OCI-M1 (cell line): ENCODE results near the gene DYDC2.

Source experiments
- DNase-seq: peaks from one replicate; lab custom pipeline; 2025; lab: John Stamatoyannopoulos, UW

The DYDC2 gene

DNA sequence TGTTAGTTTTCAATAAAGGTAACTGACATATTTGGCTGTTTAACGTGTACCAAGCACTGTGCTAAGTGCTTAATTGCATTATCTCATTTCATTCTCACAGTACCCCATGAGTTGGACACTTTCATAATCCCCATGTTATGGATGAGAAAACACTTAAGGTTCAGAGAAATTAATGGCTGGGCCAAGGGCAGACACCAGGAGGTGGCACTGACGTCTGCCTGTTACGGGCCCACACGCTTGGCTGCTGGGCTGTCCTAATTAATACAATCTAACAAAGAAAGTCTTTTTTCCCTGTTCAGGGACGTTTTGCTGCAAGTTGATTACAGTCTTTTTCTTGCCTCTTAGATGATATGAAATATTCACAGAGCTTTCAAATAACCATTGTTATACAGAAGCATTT, 16.1 kb downstream of the DYDC2 start:
- DNase-seq = no peak

DNA sequence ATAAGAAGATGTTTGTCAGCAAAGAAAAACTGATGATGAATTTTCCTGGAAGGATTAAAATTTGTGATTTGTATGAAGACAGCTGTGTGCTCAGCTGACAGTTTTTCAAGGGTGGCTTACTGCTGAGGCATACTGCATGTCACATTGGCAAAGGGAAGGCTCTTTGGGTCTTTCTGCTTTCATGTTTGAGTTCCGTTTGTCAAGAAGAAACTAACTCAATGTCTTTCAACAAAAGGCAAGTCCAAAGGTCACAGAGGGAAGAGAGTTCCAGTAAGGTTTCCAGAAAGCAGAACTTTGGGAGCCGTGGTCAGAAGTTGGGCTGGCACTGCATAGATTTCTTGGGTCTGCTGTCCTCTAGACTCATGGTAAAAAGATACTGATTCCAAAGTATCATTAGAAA, 16.9 kb downstream of the DYDC2 start:
- DNase-seq = peak; percentile 41

DNA sequence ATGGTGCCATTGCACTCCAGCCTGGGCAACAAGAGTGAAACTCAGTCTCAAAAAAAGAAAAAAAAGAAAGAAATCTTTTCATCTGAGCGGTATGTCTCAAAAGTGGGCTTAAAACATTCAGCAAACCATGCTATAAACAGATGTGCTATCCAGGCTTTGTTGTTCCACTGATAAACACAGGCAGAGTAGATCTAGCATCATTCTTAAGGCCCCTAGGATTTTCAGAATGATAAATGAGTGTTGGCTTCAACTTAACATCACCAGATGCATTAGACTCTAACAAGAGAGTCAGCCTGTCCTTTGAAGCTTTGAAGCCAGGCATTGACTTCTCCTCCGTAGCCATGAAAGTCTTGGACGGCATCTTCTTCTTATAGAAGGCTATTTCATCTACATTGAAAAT, 23.1 kb downstream of the DYDC2 start:
- DNase-seq = no peak

DNA sequence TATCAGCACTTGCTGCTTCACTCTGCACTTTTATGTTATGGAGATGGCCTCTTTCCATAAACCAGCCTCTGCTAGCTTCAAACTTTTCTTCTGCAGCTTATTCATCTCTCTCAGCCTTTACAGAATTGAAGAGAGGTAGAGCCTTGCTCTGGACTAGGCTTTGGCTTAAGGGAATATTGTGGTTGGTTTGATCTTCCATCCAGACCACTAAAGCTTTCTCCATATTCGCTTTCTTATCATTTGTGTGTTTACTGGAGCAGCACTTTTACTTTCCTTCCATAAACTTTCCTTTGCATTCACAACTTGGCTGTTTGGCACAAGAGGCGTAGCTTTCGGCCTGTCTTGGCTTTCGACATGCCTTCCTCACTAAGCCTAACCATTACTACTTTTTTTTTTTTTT, 23.6 kb downstream of the DYDC2 start:
- no peak for DNase-seq

DNA sequence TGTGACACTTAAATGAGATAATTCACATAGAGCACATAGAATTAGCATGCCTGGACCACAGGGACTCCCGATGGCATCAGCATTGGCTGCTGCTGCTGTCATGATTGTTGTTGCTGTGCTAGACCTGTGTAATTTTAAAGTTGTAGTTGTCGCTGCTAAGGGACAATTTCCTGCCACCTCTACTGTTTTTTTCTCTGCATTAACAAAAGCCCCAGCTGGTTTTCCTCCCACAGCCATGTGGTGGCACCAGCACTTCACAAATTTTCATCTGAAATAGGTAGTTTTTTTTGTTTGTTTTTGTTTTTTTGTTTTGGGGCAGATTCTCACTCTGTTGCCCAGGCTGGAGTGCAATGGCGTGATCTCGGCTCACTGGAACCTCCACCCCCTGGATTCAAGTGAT, 26.4 kb downstream of the DYDC2 start:
- peak; percentile 85 for DNase-seq

DNA sequence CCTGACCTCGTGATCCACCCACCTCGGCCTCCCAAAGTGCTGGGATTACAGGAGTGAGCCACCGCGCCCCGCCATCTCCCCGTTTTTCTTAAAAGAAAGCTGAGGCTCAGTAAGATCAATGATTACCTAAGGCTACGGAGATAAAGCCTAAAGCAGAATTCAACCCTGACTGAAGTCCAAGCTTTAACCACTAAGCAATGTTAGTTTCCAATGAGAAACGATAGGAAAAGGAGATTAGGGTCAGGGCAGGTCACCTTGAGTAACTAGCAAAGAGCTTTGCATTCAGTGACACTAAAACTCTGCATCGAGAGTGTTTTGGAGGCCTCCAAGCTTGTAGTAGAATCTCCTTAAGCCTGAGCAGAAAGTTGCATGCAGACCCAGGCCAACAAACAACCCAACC, 34.2 kb downstream of the DYDC2 start:
- no peak for DNase-seq

DNA sequence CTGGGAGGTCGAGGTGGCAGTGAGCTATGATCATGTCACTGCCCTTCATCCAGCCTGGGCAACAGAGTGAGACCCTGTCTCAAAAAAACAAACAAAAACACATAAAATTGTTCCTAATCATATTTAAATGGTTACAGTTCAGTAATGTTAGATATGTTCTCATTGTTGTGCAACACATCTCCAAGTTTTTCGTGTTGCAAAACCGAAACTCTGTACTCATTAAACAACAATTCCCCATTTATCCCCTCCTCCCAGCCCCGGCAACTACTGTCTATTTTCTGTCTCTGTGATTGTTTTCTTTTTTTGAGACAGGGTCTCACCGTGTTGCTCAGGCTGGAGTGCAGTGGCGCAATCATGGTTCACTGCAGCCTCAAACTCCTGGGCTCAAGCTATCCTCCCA, 35.7 kb downstream of the DYDC2 start:
- DNase-seq = no peak

DNA sequence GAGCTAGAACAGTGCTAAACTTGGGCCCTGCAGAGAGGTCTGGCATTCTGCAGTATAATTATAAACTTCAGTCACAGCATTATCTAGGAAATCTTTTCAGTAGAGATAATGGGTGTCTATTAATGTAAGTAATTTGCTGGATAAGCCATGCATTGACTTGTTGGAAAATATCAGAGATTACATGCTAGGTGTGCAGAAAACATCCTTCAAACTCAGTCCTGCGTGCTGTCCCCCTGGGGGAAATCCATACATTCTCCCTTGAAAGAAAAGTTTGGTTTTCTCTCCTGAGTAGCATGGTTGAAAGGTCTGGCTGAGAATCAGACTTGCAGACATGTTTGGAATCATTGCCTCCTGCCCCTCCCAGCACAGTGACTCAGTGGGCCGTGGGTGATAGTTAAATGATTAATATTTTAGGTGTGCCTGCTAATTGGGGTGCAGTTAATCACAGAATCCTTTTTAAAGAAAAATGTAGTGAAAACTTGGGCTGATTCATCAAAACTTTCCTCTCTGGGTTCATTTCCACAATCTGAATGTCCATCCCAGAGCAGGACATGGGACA, 37.9 kb downstream of the DYDC2 start:
- DNase-seq = no peak

DNA sequence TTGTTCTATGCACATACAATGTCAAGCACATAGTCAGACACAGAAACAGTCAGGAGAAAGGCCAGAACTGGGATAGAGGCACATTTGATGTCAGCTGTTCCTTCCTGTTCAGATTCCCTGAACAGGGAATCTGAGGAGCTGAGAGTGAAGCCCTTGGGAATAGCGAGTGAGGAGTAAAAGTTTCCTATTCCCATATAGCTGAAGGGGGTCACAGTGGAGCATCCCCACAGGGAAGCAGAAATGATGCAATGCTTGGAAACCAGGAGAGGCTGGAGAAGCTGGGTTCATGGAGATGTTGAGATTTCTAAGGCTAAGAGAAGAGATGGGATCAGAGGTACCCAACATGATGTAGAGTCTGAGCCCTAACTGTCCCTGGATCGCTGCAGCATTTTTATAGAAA, 40.4 kb downstream of the DYDC2 start:
- DNase-seq = no peak

DNA sequence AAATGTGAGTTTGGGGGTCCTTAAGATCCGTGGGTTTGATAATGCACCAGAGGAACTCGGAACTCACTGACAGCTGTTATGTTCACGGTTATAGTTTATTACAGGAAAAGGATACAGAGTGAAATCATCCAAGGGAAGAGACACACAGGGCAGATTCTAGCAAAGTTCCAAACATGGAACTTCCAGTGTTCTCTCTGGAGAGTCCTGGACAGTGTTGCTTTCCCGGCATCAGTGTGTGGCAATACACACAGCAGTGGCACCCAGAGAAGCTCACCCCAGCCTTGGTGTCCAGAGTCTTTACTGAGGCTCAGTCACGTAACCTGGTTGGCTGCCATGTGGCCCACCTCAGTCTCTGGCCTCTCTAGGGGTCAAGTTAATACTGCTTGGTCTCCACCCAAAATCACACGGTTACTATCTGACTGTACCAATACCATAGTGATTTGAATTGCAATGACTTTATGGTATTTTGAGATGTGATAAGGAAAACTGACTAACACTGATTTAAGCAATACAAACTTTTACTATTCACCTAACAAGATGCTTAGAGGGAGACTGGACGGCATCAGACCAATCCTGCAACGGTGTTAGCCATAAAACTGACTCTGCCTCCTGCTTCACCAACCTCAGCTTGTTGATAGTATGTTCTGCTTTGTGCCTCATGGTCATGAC, 43.7 kb downstream of the DYDC2 start:
- DNase-seq = no peak

DNA sequence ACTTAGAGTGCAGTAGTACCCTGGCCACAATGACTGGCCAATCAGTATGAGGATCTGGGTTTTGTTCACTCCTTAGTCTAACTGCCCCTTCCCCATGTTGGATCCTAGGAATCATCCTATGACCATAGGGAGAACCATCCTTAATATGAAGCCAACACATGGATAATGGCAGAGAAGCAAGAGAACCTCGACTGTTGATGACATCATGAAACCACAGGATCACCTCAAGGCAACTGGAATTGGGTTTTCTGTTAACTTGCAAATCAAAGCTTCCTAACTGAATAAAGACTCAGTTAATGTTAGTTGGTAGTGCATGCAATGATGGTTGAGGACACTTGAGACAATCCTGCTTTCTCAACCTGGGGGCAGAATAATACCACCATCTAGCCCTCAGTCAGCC, 48.5 kb downstream of the DYDC2 start:
- no peak for DNase-seq

DNA sequence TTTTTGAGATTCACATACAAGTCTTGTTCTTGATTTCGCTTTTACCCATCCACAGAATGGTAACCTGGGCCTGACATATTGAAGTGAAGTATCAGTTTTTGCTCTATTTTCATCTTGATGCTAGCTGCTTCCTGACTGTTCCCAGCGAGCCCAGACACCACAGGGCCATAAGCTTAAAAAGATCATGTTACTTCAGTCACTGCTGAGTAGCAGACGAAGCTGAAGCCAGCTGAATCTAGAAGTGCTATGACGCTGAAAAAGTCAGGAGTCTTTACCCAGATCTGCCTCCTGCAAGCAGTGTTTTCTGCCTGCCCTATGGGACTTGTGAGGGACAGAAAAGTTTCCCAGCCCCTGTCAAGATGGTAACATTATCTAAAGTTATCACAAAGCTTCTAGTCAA, 49.0 kb downstream of the DYDC2 start:
- DNase-seq = no peak

DNA sequence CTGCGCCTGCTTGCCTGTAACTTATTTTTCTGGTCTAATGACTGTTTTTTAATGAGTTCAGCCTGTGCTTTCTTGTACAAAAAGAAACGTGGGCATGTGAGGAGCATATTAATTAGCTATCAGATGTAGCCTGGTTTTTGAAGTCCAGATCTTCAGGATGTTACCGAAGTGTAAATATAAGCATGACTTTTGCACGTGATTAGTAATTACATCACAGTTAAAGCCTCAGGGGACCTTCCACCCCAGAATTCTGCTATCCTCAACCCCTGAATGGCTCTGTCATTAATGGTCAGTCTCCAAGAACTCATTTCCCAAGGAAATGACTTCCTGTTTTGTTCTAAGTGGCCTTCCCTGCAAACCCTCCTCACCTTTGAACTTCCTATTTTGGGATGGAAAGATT, 49.6 kb downstream of the DYDC2 start:
- no peak for DNase-seq

DNA sequence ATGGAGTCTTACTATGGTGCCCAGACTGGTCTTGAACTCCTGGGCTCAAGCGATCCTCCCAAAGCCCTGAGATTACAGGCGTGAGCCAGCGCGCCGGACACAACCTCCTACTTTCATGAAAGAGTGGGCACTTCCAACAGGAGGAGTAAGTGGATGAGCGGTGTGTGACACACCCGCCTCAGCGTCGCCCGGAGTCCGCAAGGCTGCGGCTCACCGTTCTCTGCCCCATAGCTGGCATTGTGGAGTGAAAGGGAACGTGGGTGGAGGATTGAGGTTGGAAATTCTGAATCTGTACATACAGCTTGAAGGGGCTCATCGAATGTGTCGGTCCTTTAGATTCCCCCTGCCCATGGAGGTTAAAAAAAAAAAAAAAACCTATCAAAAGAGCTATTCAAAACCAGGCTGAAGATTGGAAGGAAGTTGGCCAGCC, 51.2 kb downstream of the DYDC2 start:
- no peak for DNase-seq

DNA sequence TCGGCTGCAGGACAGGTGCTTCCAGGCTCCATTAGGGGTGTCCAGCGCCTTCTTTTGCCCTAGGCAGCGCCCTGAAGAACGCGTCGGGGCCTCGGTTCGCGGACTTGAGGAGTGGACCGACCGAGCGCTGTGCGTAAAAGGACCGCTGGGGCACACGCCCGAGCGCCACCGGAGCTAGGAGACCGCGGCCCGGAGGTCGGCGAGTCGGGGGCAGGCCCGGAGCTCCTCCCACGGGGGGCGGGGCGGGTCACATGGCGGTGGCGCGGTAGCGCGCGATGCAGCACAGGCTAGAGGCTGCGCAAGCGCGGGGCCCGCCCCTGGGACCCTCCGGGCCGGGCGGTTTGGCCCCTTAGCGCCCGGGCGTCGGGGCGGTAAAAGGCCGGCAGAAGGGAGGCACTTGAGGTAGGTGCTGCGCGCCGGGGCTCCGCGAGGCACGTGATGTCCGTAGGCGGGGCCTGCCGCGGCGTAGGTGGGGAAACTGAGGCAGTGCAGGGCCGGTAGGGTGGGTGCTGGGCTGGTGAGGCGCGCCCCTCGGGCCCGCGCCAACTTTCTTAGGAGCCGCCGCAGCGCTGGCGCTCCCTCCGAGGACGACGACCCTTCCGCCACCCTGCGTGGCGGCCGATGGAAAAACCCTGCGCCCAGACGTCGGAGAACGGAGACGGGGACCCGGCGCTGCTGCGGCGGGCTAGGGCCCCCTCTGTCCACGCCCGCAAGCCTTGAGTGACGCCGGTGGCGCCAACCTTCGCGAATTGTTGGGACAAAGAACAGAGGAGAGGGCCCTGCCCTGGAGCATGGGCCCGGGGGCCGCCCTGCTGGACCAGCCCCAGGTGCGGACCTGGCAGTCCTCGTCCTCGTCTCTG, 51.9 kb downstream of the DYDC2 start, which contains the start of gene PRXL2A:
PRXL2A (plus strand) TSS at position 310 of the 860 bp plus-strand sequence. CDS start 11,917 bp downstream, outside the sequence.
- peak; percentile 82 for DNase-seq

DNA sequence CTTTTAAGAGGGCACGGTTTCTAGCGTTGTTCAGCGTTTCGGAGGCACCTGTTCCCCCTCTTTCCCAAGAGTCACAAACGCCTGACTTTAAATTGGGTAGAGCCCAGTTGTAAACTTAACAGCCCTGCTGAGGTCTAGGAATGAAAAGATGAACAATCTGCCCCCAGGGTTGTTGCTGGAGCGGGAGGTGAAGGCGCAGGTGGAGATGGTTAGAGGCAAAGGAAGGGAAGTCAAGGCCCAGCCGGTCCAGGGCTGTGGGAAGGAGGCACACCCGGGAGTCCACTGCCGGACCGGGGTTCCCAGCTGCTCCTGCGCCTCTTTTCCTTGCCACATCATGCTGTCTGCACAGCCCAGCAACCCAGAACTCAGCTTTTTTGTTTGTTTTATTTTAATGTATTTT, 52.5 kb downstream of the DYDC2 start:
- no peak for DNase-seq

DNA sequence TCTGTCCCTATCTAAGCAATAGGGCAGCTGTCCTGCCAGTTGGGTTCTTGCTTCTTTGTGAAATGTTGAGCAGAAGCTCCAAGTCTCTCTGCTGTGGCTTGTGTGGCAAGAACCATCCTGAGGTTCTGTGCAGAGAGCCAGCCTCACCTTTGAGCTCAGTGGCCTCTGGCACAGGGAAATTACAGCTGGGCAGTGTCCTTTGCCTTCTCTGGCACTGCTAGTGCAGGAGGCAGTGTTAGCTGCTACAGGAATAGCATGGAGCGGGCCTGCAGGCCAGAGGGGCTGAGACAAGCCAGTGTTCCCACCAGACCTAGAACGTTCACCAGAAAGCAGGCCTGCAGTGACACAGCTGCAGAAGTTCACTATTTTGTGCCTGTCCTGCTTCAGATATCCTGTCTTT, 53.5 kb downstream of the DYDC2 start:
- no peak for DNase-seq

DNA sequence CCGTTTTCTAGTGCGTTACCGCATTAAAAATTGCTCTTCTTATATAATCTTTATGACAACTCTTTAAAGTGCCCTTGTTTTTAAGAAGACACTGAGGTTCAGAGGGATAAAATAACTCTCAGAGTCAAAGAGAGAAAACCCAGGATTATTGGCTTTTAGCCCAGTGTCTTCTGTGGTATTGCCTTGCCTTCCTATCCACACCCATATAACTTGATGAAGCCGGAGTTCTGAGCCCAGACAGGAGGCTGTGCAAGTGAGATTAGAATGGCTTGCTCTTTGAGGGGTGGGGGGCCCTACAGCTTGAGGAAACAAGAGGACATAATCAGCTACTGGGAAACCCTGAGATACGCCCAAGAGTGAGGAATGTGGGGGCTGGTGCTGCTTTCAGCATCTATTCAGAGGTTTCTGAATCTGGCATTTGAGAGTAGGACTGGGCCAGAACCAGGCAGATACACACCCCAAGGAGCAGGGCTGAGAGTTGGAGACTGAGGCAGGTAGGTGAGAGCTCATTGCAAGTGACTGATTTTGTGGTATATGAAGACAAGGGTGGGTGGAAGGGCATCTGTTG, 54.1 kb downstream of the DYDC2 start:
- DNase-seq = peak; percentile 85

DNA sequence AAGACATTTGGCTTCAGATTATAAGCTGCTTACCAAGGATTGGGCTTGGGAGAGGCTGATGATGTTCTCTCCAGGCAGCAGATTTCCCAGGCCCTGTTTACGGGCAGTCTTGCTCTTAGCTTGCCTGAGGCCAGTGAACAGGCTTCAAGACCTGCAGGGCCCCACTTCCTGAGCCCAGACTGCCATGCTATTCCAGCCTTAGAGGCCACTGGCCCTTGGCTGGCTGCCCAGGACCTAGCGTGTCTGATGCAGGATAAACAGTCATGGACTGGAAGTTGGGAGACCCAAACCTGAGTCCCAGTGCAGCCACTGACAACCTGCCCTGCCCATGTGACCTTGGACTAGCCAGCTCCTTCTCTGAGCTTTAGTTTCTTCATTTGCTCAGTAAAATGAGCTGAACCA, 54.7 kb downstream of the DYDC2 start:
- peak; percentile 30 for DNase-seq

DNA sequence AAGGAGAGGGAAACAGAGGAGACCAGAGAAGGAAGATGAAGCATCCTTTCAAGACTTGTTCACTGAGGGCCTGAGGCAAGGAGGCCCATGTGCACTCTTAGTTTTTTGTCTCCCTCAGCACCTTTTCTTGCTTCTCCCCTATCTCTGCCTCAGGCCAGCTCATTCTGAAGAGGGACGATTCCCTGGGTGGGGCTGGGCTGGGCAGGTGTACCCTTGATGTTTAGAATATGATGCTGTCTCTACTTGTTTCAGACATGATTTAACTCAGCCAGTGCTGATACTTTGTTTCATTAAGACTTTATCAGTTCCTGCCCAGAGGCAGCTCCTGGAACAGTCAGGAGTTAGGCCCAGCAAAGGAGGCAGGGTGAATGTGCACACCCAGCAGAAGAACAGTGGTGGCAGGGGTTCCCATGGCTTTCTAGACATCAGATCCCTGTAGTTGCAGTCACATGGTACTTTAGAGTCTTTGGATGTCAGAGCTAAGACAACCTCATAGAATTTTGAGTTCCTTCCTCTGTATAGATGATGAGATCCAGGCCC, 55.2 kb downstream of the DYDC2 start:
- no peak for DNase-seq

DNA sequence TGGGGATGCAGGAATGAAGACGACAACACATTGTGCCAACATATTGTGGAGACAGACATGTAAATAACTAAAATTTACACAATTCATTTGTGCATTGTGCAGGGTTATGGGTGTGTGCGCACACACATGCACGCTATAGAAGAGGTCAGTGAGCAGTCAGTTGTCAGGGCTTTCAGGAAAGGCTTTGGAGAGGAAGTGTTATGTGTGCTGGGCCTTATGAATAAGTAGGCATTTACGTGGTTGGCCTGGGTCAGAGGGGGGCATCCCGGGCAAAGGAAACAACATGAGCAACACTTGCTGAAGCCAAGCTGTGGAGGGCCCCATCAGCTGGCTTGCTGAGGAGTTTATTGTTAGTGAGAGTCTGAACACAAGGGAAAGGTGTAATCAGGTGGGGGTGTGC, 55.9 kb downstream of the DYDC2 start:
- no peak for DNase-seq

DNA sequence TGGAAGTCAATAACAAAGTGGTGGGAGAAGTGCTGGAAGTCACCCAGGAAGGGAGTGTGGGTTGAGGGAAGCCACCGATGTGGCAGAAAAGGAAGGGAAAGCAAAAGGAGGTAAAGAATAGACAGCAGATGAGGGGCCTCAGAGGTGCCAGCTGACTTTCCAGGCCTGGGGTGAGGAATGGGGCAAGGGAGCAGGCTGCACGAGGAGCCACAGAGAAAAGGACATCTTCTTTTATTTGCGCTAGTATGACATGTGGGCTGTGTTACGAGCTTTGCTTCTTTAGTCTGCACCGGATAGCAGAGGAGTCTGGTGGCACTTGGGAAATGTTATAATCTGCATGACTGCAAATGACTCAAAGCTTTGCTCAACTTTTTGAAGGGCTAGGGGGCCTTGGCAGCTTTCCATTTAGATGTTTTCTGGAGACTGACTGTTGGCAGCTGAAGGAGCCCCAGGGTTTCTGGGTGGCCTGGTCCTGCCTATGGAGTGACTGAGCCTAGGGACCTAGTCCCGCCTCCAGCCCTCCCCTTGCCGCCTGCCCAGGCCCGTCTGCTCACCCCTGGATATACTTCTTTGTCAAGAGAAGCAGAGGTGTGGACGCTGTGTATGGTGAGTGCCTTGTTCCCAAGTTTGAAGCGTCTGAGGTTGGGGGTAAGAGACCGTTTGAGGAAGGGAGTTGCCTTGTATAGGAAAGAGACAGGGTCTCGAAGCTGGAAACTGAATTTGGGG, 56.9 kb downstream of the DYDC2 start:
- no peak for DNase-seq
